Stimulated activated CD8-positive, alpha-beta memory T cell treated with anti-CD3 and anti-CD28 coated beads, Interleukin-4, amount 100 ng/mL, for 4 hours (primary cell): ENCODE measurements around the gene TNFSF11.

Experiments used
- DNase-seq, 2 donors: peaks; one replicate each; pipeline ENCODE4 v3.0.0-alpha.2; 2020; ENCODE audit warnings: low read depth in 2 of 2, low spot score in 1 of 2

TNFSF11 gene

GRCh38 chr13:42611086-42611779, 37.3 kb downstream of the TNFSF11 start:
- no peak for DNase-seq

GRCh38 chr13:42612021-42612765, 38.2 kb downstream of the TNFSF11 start:
- no peak for DNase-seq

DNA sequence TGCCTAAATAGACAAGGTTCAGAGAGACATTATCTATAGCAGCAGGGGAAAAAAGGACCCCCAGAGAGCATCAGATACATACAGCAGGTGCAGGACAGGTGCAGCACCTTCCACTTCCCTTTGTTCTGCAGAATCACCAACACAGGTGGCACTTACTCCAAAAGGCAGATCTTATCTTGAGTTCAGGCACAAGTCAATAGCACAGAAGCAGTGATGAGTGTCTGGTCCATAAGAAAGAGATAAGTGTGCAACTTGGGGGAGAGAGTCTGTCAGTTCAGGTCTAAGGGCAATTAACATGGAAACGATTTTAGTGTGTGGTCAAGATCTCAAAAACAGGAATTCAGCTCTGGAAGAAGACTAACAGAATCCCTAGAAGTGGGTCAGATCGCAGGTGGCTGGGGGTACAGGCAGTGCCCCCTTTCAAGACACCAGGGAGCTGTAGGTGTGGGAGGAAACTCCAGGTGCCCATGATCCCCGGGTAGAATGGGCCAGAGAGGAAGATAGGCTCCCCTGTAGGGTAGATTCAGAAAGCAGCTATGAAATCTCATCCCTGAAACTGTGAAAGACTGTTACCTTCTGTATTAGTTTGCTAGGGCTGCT, 40.6 kb downstream of the TNFSF11 start:
- DNase-seq = no peak

- DNase-seq = no peak
Measured at GRCh38 chr13:42615691-42616090, 41.7 kb downstream of the TNFSF11 start.

DNA sequence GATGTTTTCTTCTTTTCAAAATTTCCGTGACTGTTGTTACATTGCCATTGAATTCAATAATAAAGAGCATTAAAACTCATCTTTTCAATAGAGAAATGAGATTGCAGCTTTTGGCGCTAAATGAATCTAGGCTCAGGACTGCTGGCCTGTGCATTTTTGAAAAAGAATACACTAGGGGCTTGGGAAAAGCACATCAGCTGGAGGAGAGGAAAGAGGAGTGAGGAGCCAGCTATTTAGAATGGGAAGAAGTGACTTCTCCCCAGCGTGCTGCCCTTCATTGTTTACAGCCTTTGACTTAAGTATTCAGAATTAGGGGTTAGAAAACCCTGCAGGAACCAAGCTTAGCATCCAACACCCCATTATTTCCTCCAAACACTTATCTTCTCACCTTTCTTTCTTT, 43.3 kb downstream of the TNFSF11 start:
- no peak for DNase-seq

DNA sequence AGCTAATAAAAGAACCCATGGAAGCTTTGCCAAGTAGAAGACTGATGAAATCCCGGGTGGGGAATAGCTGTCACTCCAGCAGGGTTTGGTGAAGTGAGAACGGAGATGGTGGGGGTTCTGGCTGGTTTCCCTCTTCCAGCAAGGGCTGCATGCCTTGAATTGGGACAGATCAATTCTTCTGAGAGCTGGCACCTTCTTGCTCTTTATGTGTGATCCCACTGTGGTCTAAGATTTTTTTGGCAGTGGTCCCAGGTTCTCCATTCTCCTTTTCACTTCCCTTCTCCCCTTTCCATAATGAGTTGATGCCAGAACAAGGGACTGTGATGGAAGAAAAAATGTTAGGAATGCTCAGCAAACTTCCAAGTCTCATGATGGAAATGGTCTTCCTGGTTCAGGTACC, 50.0 kb downstream of the TNFSF11 start:
- DNase-seq = no peak

DNA sequence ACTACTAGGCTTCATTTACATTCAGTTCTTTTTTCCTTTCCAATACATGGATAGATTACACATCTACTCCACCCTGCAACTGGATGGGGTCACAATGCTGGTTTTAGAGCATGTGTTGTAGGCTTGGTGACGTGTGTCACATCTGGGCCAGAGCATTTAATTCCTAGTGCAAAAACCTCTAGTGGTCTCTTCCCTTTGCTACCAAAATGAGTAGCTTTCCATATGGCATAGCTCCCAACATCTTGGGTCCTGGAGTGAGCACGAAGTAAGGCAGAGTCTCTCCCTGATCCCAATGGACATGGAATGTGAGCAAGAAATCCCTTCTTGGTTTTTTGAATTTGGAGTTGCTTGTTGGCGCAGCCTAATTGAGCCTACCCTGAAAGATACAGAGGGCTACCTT, 51.7 kb downstream of the TNFSF11 start:
- no peak for DNase-seq

- no peak for DNase-seq
Measured at GRCh38 chr13:42626176-42626860, 52.4 kb downstream of the TNFSF11 start.

DNA sequence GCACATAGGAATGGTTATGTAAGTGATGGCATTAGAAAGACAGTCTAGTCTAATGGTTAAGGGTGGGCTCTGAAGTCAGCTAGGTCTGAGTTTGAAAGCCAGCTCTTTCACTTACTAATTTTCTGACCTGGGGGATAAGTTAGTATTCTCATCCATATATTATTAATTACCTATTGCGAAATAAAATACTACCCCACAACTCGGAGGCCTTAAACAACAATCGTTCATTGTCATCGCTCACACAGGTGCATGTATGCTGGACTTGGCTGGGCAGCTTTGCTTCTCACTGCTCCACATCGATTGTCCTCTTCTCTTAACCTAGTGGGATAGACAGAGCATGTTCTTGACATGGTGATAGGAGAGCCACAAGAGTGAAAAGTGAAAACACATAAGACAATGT, 54.7 kb downstream of the TNFSF11 start:
- no peak for DNase-seq

DNA sequence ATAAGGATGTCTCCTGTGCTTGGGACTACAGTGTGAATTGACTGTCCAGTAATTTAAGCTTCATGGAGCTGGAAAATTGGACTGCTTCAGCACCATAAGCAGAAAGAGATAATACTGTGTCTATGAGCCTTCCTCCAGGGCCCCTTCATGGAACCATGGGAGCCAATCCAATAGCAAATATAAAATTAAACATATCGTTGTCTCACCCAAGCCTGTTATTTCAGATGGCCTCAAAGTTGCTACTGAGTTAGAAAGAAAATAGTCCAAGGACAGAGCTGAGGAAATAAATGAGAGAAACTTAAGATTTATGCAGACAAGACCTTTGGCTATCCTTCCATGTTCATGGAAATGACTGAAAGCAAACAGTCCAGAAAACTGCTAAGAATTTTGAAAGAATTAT, 57.2 kb downstream of the TNFSF11 start:
- DNase-seq = no peak

- no peak for DNase-seq
Measured at GRCh38 chr13:42633495-42633894, 59.5 kb downstream of the TNFSF11 start.

- DNase-seq = no peak
Measured at GRCh38 chr13:42638101-42638500, 64.1 kb downstream of the TNFSF11 start.

GRCh38 chr13:42638886-42639285, 64.9 kb downstream of the TNFSF11 start:
- DNase-seq = no peak

- DNase-seq = no peak
Measured at GRCh38 chr13:42643076-42643475, 69.1 kb downstream of the TNFSF11 start.

GRCh38 chr13:42644841-42645240, 70.9 kb downstream of the TNFSF11 start:
- DNase-seq = no peak

- DNase-seq = no peak
Measured at GRCh38 chr13:42645717-42646116, 71.8 kb downstream of the TNFSF11 start.

- no peak for DNase-seq
Measured at GRCh38 chr13:42649141-42649540, 75.2 kb downstream of the TNFSF11 start.

- DNase-seq = no peak
Measured at GRCh38 chr13:42649831-42650230, 75.9 kb downstream of the TNFSF11 start.

GRCh38 chr13:42650506-42650905, 76.6 kb downstream of the TNFSF11 start:
- no peak for DNase-seq

DNA sequence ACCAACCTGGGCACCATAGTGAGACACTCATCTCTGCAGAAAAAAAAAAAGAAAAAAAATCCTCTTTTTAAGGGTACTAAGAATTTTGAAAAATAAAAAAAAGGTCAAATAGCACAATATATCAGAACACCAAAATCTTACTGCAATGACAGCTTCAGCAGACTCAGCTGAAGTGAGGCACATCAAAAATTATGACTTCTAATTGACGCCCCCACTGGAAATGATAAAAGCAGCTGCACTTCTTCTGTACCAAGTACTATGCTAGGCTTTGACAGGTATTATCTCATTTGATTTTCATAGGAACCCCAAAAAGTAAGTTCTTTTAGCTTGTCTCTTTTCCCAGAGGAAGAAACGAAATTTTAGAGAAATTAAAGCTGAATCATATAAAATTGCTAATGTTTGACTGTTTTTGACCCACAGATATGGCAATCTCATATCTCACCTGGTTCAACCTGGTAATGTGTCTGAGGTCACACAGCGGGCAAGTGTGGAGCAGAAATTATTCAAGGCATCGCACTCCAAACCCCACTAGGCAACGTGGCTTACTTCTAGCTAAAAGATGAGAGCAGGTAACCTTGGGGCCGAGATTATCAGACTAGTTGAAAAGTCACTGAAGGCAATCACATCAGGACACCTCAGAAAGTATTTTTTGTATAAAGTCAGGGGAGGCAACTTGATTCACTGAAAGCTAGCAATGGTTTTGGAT, 78.1 kb downstream of the TNFSF11 start:
- no peak for DNase-seq
